NCI-H1105 (cell line): ENCODE results near the gene NAALADL2.
"Not testable (repeated sequence)": the region's sequence is repeated elsewhere in the genome, so short reads cannot be mapped to it uniquely, and the experiment has no call there.

Experiments used
- DNase-seq: peaks from one replicate; lab custom pipeline; 2025; lab: John Stamatoyannopoulos, UW

The NAALADL2 gene

DNA sequence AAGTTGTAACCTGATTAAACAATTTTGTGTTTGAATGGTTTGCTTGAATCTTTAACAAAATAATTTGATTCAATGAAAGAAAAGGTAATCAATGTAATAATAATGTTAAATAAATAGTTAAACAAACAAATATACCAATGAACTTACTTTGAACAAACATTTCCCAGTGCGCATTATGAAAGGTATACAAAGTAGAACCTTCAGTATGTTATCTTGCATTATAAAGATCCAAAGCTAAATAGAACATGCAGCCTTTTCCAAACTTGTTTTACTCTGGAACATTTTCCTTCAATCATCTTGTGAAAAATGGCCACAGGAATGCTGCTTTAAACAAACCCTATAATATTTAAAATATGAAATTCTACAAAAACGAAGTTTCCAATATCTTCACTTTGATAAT is 620.0 kb downstream of the NAALADL2 start:
- DNase-seq = no peak

DNA sequence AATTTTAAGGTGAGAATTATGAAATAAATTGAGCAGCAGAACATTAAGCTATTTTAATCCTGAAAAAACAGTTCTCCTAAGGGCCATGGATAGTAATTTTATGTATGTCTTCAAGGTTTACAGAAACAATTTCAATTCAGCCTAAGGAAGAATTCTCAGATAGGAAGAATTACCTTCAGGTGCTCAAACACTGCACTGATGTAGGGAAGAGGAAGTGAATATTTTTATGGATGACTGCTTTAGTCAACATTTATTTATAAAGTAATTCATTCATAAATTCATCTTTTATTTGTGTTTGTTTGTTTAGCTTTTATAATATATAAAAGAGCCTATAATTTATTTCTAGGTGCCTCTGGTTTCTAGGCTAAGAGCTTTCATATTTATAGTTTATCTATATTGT is 620.7 kb downstream of the NAALADL2 start:
- DNase-seq = no peak

DNA sequence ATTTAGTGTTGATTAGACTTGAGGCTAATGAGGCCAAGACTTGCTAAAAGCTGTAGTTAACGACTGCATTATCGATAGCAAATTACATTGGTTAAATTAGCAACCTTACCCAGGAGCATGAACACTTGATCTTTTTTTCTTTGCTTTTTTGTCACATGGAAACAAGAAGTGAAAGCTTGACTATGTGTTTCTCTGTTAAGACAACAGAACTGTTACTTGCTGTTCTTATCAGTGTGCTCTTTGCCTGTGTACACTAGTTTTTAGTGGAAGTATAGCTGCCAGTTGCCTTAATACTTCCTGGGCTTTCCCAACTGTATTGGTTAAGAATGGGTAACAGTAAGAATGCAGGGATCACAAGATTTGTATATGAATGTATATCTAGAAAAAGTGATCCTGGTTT is 625.5 kb downstream of the NAALADL2 start:
- DNase-seq = no peak

GRCh38 chr3:175485436-175485835 is 626.3 kb downstream of the NAALADL2 start:
- no peak for DNase-seq

DNA sequence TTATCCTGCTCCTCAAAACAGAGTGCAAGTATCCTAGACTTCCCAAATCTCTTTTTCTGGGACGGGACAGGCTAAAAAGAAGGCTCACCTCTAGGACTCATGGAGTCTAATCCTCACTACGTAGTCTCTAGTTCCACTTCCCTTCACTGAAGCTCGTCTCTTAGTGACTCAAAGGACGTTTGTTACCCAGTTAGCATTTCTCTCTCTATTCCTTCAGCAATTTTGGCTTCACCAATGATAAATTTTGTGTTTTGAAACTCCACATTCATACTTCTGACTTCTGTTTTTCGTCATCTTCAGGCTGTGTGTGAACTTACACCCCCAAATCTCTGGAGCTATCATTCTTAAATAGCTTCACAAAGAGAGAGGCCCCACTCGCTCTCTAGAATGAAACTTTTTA is 627.1 kb downstream of the NAALADL2 start:
- DNase-seq = no peak

- DNase-seq = no peak
Measured at GRCh38 chr3:175489406-175489805, 630.3 kb downstream of the NAALADL2 start.

DNA sequence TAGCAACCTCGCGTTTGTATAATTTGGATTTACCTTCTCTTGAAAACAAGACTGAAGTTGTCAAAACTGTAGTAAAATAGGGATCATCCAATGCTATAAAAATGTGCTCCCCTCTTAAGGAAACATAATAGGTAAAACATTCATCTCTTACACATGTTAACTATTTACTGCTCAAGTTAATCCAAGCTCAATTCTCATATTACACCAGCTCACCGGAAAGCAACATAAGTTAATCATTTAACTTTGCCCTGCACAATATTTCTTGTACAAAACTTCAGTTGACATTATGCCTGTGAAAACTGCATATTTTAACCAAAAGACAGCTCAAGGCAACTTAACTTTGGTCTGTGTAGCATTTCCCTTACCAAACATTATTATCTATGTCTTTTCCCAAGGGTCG is 634.2 kb downstream of the NAALADL2 start:
- no peak for DNase-seq

- no peak for DNase-seq
Measured at GRCh38 chr3:175495331-175495730, 636.2 kb downstream of the NAALADL2 start.

DNA sequence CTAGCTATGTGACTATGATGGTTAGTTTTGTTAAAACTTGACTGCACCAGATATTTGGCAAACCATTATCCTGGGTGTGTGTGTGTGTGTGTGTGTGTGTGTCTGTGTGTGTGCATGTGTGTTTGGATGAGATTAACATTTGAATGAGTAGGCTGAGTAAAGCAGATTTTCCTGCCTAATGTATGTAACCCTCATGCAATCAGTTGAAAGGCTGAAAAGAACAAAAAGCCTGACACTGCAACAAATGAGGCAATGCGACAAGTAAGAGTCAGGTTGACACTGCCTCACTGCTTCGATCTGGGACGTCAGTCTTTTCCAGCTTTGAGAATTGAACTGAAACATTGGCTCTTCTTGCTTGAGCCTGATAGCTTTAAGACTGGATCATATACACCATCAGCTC is 643.0 kb downstream of the NAALADL2 start:
- DNase-seq = no peak

- no peak for DNase-seq
Measured at GRCh38 chr3:175511219-175511785, 652.2 kb downstream of the NAALADL2 start.

- no peak for DNase-seq
Measured at GRCh38 chr3:175512700-175513099, 653.6 kb downstream of the NAALADL2 start.

DNA sequence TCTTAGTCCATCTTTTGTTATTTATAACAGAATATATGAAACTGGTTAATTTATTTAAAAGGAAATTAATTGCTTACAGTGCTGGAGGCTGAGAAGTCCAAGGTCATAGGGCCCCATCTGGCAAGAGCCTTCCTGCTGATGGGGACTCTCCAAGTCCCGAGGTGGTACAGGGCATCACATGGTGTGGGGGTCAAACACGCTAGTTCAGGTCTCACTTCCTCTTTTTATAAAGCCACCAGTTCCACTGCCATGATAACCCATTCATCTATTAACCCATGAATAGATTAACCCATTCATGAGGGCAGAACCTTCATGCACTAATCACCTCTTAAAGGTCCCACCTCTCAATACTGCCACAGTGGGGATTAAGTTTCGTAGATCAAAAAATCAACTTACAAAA is 659.3 kb downstream of the NAALADL2 start:
- no peak for DNase-seq

- no peak for DNase-seq
Measured at GRCh38 chr3:175521406-175521805, 662.3 kb downstream of the NAALADL2 start.

- no peak for DNase-seq
Measured at GRCh38 chr3:175526191-175526590, 667.1 kb downstream of the NAALADL2 start.

DNA sequence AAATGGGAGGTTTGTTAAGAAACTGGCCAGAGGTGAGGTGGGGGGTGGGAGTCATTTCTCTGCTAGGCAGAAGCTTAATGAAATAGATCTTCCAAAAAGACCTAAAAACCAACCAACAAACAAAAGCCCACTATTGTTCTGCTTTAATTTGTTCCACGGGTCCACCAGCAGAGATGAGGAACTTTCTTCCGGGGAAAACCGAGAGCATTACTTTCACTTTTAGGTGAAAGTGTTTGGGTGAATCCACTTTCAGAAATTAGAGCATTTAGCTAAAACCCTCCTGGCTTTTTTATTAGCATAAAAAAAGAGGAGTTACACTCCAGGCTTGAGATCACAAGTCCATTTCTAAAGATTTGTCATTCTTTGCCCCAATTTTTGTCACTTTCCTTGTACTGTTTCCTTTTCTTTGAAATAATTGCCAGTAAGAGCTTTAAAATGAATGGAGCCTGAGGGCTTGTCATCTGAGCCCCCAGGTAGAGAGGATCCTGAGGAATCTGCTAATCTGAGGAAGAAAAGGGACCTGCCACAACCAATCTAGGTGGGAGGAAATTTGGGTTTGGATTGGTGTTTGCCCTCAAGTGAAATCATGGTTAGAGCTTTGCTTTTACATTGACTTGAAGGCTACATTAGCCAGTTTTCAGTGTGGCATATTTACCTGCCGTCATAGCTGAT is 667.6 kb downstream of the NAALADL2 start:
- no peak for DNase-seq

GRCh38 chr3:175528693-175529092 is 669.6 kb downstream of the NAALADL2 start:
- not testable (repeated sequence) for DNase-seq

DNA sequence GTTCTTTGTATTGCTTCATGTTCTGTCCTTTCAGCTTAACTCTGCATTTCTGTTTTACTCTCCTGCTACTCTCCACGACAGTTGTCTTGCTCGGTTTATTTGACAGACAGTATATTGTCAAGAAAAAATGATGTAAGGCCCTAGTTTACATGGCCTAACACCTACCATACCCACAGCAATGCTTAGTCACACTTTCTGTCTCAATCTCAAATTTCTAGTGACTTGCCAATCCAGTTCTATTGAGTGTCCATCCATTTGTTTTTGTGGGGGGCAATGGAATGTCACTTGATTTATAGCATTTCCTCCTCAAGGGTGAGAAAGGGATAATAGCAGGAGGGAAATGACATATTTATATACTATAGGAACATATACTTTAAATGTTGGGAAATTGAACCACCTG is 676.2 kb downstream of the NAALADL2 start:
- no peak for DNase-seq

DNA sequence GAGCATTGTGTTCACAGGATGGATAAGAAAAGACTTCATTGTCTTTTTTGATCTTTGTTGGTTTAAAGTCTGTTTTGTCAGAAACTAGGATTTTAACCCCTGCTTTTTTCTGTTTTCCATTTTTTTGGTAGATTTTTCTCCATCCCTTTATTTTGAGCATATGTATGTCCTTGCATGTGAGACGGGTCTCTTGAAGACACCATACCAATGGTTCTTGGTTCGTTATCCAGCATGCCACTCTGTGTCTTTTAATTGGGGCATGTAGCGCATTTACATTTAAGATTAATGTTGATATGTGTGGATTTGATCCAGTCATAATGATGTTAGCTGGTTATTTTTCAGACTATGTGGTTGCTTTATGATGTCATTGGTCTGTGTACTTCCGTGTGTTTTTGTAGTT is 687.0 kb downstream of the NAALADL2 start:
- no peak for DNase-seq

DNA sequence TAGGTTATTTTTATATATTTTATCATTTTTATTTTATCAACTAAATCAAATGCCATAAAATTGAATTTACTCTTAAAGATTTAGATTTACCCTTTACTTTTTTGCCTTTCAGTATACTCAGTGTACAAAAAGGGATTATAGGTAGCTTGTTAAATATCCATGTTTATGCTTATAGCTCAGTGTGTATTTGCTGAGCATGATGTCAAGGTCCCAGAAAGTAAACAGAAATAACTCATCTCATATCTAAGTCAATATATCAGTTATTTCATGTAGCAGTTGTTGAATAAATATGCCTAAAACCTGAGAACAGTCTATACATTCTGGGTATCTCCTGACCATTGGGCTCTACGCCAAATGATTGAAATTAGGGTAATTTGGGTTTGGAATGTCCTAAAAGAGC is 693.8 kb downstream of the NAALADL2 start:
- no peak for DNase-seq

- DNase-seq = no peak
Measured at GRCh38 chr3:175554801-175555200, 695.7 kb downstream of the NAALADL2 start.

- DNase-seq = no peak
Measured at GRCh38 chr3:175558261-175558660, 699.1 kb downstream of the NAALADL2 start.

DNA sequence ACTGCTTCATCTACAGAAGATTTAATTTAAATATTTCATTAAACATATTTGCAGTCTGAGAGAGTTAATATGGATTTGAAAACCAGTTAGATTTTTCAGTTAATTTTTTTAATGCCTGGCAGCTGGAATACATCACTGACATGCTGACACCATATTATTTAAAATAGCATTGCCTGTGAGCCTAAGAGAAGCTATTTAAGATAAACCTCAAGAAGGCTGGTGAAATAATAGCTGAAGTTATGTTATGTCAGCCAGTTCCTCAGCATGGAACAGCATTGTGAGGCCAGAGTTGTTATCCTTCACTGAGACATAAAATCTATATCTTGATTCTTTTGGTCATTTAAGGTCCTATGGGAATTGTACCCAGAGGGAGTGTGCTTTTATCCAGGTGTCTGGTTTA is 705.2 kb downstream of the NAALADL2 start:
- DNase-seq = no peak

DNA sequence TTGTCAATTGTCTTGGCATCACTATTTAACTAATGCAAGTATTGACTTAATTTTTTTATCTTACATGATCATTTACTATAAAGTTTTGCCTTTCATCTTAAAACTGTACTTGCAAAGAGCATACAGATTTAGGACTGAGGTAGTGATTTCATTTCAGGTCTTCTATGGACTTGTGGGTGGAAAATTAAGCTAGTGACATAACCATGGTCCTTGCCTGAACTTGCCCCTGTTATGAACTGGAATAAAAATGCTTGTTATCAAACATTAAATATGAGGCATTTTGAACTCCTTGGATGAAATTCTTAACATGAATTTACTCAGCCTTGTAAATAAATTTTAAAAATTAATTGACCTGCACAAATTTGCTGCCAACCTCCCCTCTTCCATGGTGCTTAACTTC is 712.0 kb downstream of the NAALADL2 start:
- no peak for DNase-seq

DNA sequence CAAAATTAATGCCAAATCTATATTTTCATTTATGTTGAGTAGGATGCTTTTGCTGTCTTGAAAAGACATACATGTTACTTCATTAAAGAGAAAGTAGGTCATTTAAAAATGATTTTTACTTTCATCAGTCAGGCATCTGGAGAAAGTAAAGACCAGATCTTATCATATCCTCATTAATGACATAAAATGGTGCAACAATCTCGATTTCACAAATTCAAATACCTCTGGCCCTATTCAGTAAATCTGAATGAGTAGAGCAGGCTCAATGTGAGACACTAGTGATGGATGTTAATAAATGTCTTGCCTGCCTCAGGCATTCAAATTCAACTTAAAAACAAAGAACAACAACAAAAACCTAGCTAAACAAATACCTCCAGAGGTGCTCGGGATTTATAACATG is 714.1 kb downstream of the NAALADL2 start:
- DNase-seq = no peak
